B cell (primary cell): ENCODE data around the gene GLT1D1. TPM values are rescaled to one million over a fixed set of nuclear protein-coding genes. Genes with fewer than 3 reads are reported as not detected.
A peak's percentile ranks its signal among the peaks of the same experiment; 100 is the strongest.

Experiments
- ATAC-seq: fragments of 200-7000 bp; cut with Tn5 transposase; one replicate; pipeline ENCODE4 v1.10.0; 2021; ENCODE audit warnings: low read depth, mild to moderate bottlenecking, moderate number of reproducible peaks, moderate library complexity
- CTCF ChIA-PET: fragments of 350-600 bp; sonication (Branson Sonifier 250); formaldehyde crosslinking; loops from one replicate; lab custom pipeline; 2021; ENCODE audit warnings: antibody characterized with exemption, inconsistent platforms; lab: Charles Lee
- POLR2A ChIA-PET: fragments of 350-600 bp; sonication (Branson Sonifier 250); formaldehyde crosslinking; loops from one replicate; lab custom pipeline; 2021; ENCODE audit warnings: antibody characterized with exemption; lab: Charles Lee
- DNase-seq: peaks from one replicate; pipeline ENCODE4 v3.0.0; 2013
- H2AFZ ChIP-seq: 2 replicates; pipeline ENCODE4 v1.6.1; 2012; ENCODE audit warnings: mild to moderate bottlenecking, low read depth, low read length; ENCODE audit not compliant: insufficient read depth, poor library complexity, severe bottlenecking
- H3K27ac ChIP-seq, 2 donors: 1 replicate in 1 of 2; 2 replicates in 1 of 2; pipeline ENCODE4 v1.5.1; 2012 to 2013; ENCODE audit warnings: low read length in 2 of 2, mild to moderate bottlenecking in 2 of 2, moderate library complexity in 1 of 2
- H3K27me3 ChIP-seq, 4 experiments: fragments of 200-600 bp in 1 of 4; sonication (generic) in 1 of 4; replicated peaks in 1 of 4; 1 replicate in 2 of 4; 2 replicates in 2 of 4; pipeline versions ENCODE4 v1.6.1 to v1.7.0; 2013 to 2016; ENCODE audit warnings: low read length in 3 of 4, mild to moderate bottlenecking in 2 of 4, mixed read lengths in 1 of 4, moderate library complexity in 1 of 4; ENCODE audit not compliant: insufficient read depth in 4 of 4, control insufficient read depth in 3 of 4; ENCODE audit errors: control extremely low read depth in 1 of 4
- H3K36me3 ChIP-seq, 2 experiments: replicated peaks in 1 of 2; 1 replicate in 1 of 2; 2 replicates in 1 of 2; pipeline versions ENCODE4 v1.6.1 to v1.7.1; 2013; ENCODE audit warnings: low read length in 1 of 2; ENCODE audit not compliant: insufficient read depth in 2 of 2, control insufficient read depth in 1 of 2; ENCODE audit errors: control extremely low read depth in 1 of 2, extremely low read depth in 1 of 2
- H3K4me1 ChIP-seq, 2 donors: fragments of 200-600 bp in 1 of 2; sonication (generic) in 1 of 2; 1 replicate in 1 of 2; 2 replicates in 1 of 2; pipeline versions ENCODE4 v1.5.1 to v1.6.1; 2013 to 2017; ENCODE audit warnings: low read length in 2 of 2; ENCODE audit not compliant: control insufficient read depth in 2 of 2, insufficient read depth in 2 of 2
- H3K4me2 ChIP-seq: replicated peaks from 2 replicates; pipeline ENCODE3; 2012; ENCODE audit warnings: mild to moderate bottlenecking, low read depth, low read length; ENCODE audit not compliant: poor library complexity, severe bottlenecking
- H3K4me3 ChIP-seq, 5 experiments: fragments of 200-600 bp in 1 of 5; sonication (generic) in 1 of 5; 1 replicate in 3 of 5; 2 replicates in 2 of 5; pipeline versions ENCODE4 v1.5.1 to v1.7.0; 2011 to 2016; ENCODE audit warnings: low read length in 4 of 5, mild to moderate bottlenecking in 4 of 5, low read depth in 2 of 5, control low read depth in 1 of 5, moderate library complexity in 1 of 5; ENCODE audit not compliant: insufficient read depth in 1 of 5; ENCODE audit errors: control extremely low read depth in 1 of 5, extremely low read depth in 1 of 5
- H3K79me2 ChIP-seq: fragments of 200-600 bp; sonication (generic); one replicate; pipeline ENCODE4 v1.6.0; 2016; ENCODE audit warnings: low read length; ENCODE audit not compliant: control insufficient read depth, insufficient read depth
- H3K9ac ChIP-seq: fragments of 200-600 bp; sonication (generic); 2 replicates; pipeline ENCODE4 v1.6.1; 2017; ENCODE audit warnings: mild to moderate bottlenecking, low read length, moderate library complexity
- H3K9me3 ChIP-seq, 3 donors: one replicate each; pipeline versions ENCODE4 v1.6.1 to v1.7.1; 2013; ENCODE audit warnings: low read length in 2 of 3; ENCODE audit not compliant: control insufficient read depth in 2 of 3, insufficient read depth in 1 of 3; ENCODE audit errors: control extremely low read depth in 1 of 3
- H4K20me1 ChIP-seq: 2 replicates; pipeline ENCODE4 v1.6.0; 2012; ENCODE audit warnings: mild to moderate bottlenecking, low read length; ENCODE audit not compliant: insufficient read depth, control insufficient read depth, poor library complexity, severe bottlenecking
- H3K27ac Mint-ChIP-seq: one replicate; pipeline ENCODE4 v1.8.0; 2021; ENCODE audit warnings: mixed read lengths
- H3K27me3 Mint-ChIP-seq: one replicate; pipeline ENCODE4 v1.8.0; 2021; ENCODE audit warnings: mixed read lengths
- H3K4me1 Mint-ChIP-seq: one replicate; pipeline ENCODE4 v1.8.0; 2021; ENCODE audit warnings: mixed read lengths
- H3K4me3 Mint-ChIP-seq: one replicate; pipeline ENCODE4 v1.8.0; 2021; ENCODE audit warnings: mixed read lengths
- H3K9me3 Mint-ChIP-seq: one replicate; pipeline ENCODE4 v1.8.0; 2022; ENCODE audit warnings: mixed read lengths; ENCODE audit not compliant: insufficient read depth
- CTCF ChIP-seq: fragments of 200-600 bp; IDR thresholded peaks from one replicate; pipeline ENCODE4 v1.8.0; 2022; ENCODE audit warnings: antibody characterized with exemption, mild to moderate bottlenecking
- EZH2 ChIP-seq: IDR thresholded peaks from 2 replicates; pipeline ENCODE4 v1.6.1; 2012; ENCODE audit warnings: borderline replicate concordance, low read depth, mild to moderate bottlenecking, moderate library complexity, low read length; ENCODE audit not compliant: insufficient read depth, poor library complexity, severe bottlenecking
- WGBS: methylation state at CpG from one replicate; pipeline ENCODE4 v1.1.5; 2013; ENCODE audit warnings: missing lambda C conversion rate; ENCODE audit not compliant: insufficient coverage; 5-methylcytosine and 5-hydroxymethylcytosine counted together
- intact Hi-C: fragments of 100-400 bp; cut with micrococcal nuclease; formaldehyde crosslinking; loops from one replicate; pipeline ENCODE4 v1.10.0; 2022
- polyA plus RNA-seq: library from polyadenylated mRNA; depleted of rRNA; stranded (reverse); fragments of >200 nt; gene quantifications from 2 replicates; pipeline ENCODE4 v1.2.3, GENCODE V29; 2012
- total RNA-seq, 2 donors: library from RNA; stranded (reverse); fragments of 120-200 nt in 1 of 2; gene quantifications; 1 replicate in 1 of 2; 2 replicates in 1 of 2; pipeline versions ENCODE4 v1.2.3 to v1.2.4, GENCODE V29; 2013 to 2022

Gene GLT1D1
- total and polyA plus RNA-seq, 2 donors (not counting 1 experiment from before 2014, with no cell fraction given): 0.22 to 0.49 TPM

GRCh38 chr12:128820253-128820652 is 33.0 kb upstream of the GLT1D1 start:
- H3K9ac ChIP-seq: peak overlapping the region; percentile 45
- no peaks in the 10 kb centered on the region for H3K9me3 Mint-ChIP-seq
- no peak for TF ChIP-seq EZH2
- no peak for TF ChIP-seq CTCF
- WGBS: 69% methylated on average over 6 of the region's 6 CpGs
- H3K27me3 Mint-ChIP-seq: no peaks in the 10 kb centered on the region
- peaks cover 88% of the 10 kb centered on the region for H3K79me2 ChIP-seq
- H3K9me3 ChIP-seq: peaks cover 0 to 6% (median 0%) of the 10 kb centered on the region in 3 donors
- no peak overlapping the region for H2AFZ ChIP-seq
- H3K27ac Mint-ChIP-seq: peak overlapping the region; percentile 90
- peak; percentile 46 for DNase-seq
- CTCF ChIA-PET: interaction anchor here (0.9 to 6.1 kb wide), 6 partner anchors 10 to 38 kb away, joined by 3 to 65 read pairs (median 15); no protein-coding TSS in a partner anchor
- H3K27ac ChIP-seq: peak overlapping the region; percentile 68 to 90
- peaks cover 69 to 89% of the 10 kb centered on the region in 2 donors for H3K4me1 ChIP-seq
- H3K27me3 ChIP-seq: no peaks in the 10 kb centered on the region
- H3K4me3 ChIP-seq: peak overlapping the region in 1 of 5 experiments; percentile 13
- no peak for ATAC-seq
- H4K20me1 ChIP-seq: peaks cover 42% of the 10 kb centered on the region
- peak overlapping the region; percentile 99 for H3K4me2 ChIP-seq
- H3K4me3 Mint-ChIP-seq: peak overlapping the region; percentile 72
- peaks cover 70% of the 10 kb centered on the region for H3K4me1 Mint-ChIP-seq
- POLR2A ChIA-PET: interaction anchor here (1.8 to 4.3 kb wide), 2 partner anchors 9 to 23 kb away, joined by 11 to 47 read pairs; no protein-coding TSS in a partner anchor
- peaks cover 0 to 16% of the 10 kb centered on the region in 2 experiments for H3K36me3 ChIP-seq
- intact Hi-C loops: loop anchor here (1.0 to 10.0 kb wide), 2 partner anchors 10 to 95 kb away; no protein-coding TSS in a partner anchor
